A549 (cell line): ENCODE measurements around the gene CDH4. TPM values are rescaled to one million over a fixed set of nuclear protein-coding genes. Genes with fewer than 3 reads are reported as not detected.

Source experiments
- ATAC-seq, 2 experiments: fragments of 200-7000 bp in 1 of 2; fragments of >200 bp in 1 of 2; cut with Nextera tagmentation in 1 of 2; cut with Tn5 transposase in 1 of 2; 3 replicates each; pipeline versions ENCODE4 v1.8.0 to v1.9.1; 2018 to 2020; ENCODE audit warnings: mild to moderate bottlenecking in 1 of 2, moderate library complexity in 1 of 2
- CTCF ChIA-PET: fragments of 300-600 bp; sonication (Branson Sonifier 250); formaldehyde crosslinking; extraction: SDS; loops from one replicate; lab custom pipeline; 2021; ENCODE audit warnings: antibody characterized with exemption, inconsistent platforms; lab: Yijun Ruan, JAX
- POLR2A ChIA-PET: fragments of 350-600 bp; formaldehyde crosslinking; extraction: SDS; loops from one replicate; lab custom pipeline; 2021; ENCODE audit warnings: antibody characterized with exemption, inconsistent platforms; lab: Yijun Ruan, JAX
- DNase-seq, 2 experiments: peaks; one replicate each; pipeline versions ENCODE4 v3.0.0 to v3.0.0-alpha.2; 2011 to 2016; ENCODE audit warnings: low read depth in 1 of 2, low spot score in 1 of 2
- FAIRE-seq: peaks from 2 replicates; lab custom pipeline; 2011; peaks lifted over from hg19 to GRCh38; lab: Jason Lieb, UNC
- H3K27ac ChIP-seq, 2 experiments: fragments of >200 bp; sonication (Bioruptor Twin); formaldehyde crosslinking; 3 replicates each; pipeline ENCODE4 v1.5.1; 2016 to 2017
- H3K4me1 ChIP-seq: fragments of >200 bp; sonication (Bioruptor Twin); formaldehyde crosslinking; 3 replicates; pipeline ENCODE4 v1.6.1; 2016
- H3K4me2 ChIP-seq: fragments of >200 bp; sonication (Bioruptor Twin); formaldehyde crosslinking; 3 replicates; pipeline ENCODE4 v1.6.1; 2016
- H3K4me3 ChIP-seq: fragments of >200 bp; sonication (Bioruptor Twin); formaldehyde crosslinking; 3 replicates; pipeline ENCODE4 v1.5.1; 2016
- H3K9me3 ChIP-seq: fragments of >200 bp; sonication (Bioruptor Twin); formaldehyde crosslinking; 3 replicates; pipeline ENCODE4 v1.6.1; 2016
- CBX8 ChIP-seq: fragments of 200-600 bp; sonication (generic); IDR thresholded peaks from 2 replicates; pipeline ENCODE4 v1.6.1; 2016
- CHD4 ChIP-seq: fragments of 200-600 bp; sonication (generic); IDR thresholded peaks from 2 replicates; pipeline ENCODE4 v1.6.1; 2016; ENCODE audit warnings: antibody characterized with exemption, mild to moderate bottlenecking, borderline replicate concordance
- CTCF ChIP-seq: fragments of >200 bp; sonication (Bioruptor Twin); formaldehyde crosslinking; IDR thresholded peaks from 3 replicates; pipeline ENCODE4 v1.5.1; 2016
- EHF ChIP-seq: fragments of 250-450 bp; sonication (Bioruptor Pico); IDR thresholded peaks from 2 replicates; pipeline ENCODE4 v1.5.0; 2020; ENCODE audit warnings: mild to moderate bottlenecking
- EHMT2 ChIP-seq: fragments of 200-600 bp; sonication (generic); IDR thresholded peaks from 2 replicates; pipeline ENCODE4 v1.6.1; 2016; ENCODE audit warnings: antibody characterized with exemption, low read depth, mild to moderate bottlenecking, moderate library complexity
- EP300 ChIP-seq, 2 experiments: fragments of >200 bp; sonication (Bioruptor Twin); formaldehyde crosslinking; IDR thresholded peaks; 2 replicates in 1 of 2; 3 replicates in 1 of 2; pipeline ENCODE4 v1.6.1; 2016 to 2017
- ESRRA ChIP-seq: fragments of 150-350 bp; IDR thresholded peaks from 2 replicates; pipeline ENCODE4 v1.6.1; 2014; ENCODE audit warnings: mild to moderate bottlenecking, low read length, borderline replicate concordance
- FOSB ChIP-seq: fragments of 250-450 bp; sonication (Bioruptor Pico); IDR thresholded peaks from 2 replicates; pipeline ENCODE4 v1.5.0; 2020; ENCODE audit warnings: mild to moderate bottlenecking, moderate library complexity
- FOSL2 ChIP-seq, 2 experiments: fragments of 450-650 bp in 1 of 2; fragments of >200 bp in 1 of 2; sonication (Bioruptor Twin) in 1 of 2; formaldehyde crosslinking; IDR thresholded peaks; 2 replicates each; pipeline versions ENCODE4 v1.5.0 to v1.6.1; 2016 to 2020; ENCODE audit warnings: mild to moderate bottlenecking in 1 of 2, moderate library complexity in 1 of 2
- FOXS1 ChIP-seq: fragments of 250-450 bp; sonication (Bioruptor Pico); IDR thresholded peaks from 2 replicates; pipeline ENCODE4 v1.5.0; 2020; ENCODE audit warnings: mild to moderate bottlenecking, moderate library complexity
- HDAC2 ChIP-seq: fragments of 200-600 bp; sonication (generic); IDR thresholded peaks from 2 replicates; pipeline ENCODE4 v1.6.1; 2016
- HEYL ChIP-seq: fragments of 250-450 bp; sonication (Bioruptor Pico); IDR thresholded peaks from 2 replicates; pipeline ENCODE4 v1.8.0; 2021; ENCODE audit warnings: mild to moderate bottlenecking, moderate library complexity
- HOXA7 ChIP-seq: fragments of 250-450 bp; sonication (Bioruptor Pico); IDR thresholded peaks from 2 replicates; pipeline ENCODE4 v1.5.0; 2020; ENCODE audit warnings: mild to moderate bottlenecking, moderate library complexity
- MAFK ChIP-seq: fragments of 450-650 bp; IDR thresholded peaks from 2 replicates; pipeline ENCODE4 v1.6.1; 2014; ENCODE audit not compliant: partially characterized antibody
- MAX ChIP-seq: IDR thresholded peaks from 2 replicates; pipeline ENCODE4 v1.6.1; 2012
- MYC ChIP-seq: IDR thresholded peaks from 2 replicates; pipeline ENCODE4 v1.6.1; 2012; ENCODE audit warnings: mild to moderate bottlenecking, inconsistent platforms, low read length, improper control_type of control experiment, borderline replicate concordance
- NPAS2 ChIP-seq: fragments of 250-450 bp; sonication (Bioruptor Pico); IDR thresholded peaks from 2 replicates; pipeline ENCODE4 v1.8.0; 2022; ENCODE audit warnings: mild to moderate bottlenecking, moderate library complexity, borderline replicate concordance
- NR3C1 ChIP-seq: fragments of >200 bp; sonication (Bioruptor Twin); formaldehyde crosslinking; IDR thresholded peaks from 3 replicates; pipeline ENCODE4 v1.6.1; 2017
- POLR2A ChIP-seq: IDR thresholded peaks from 2 replicates; pipeline ENCODE4 v1.6.1; 2012; ENCODE audit warnings: mild to moderate bottlenecking, low read length
- RARB ChIP-seq: fragments of 250-450 bp; sonication (Bioruptor Pico); IDR thresholded peaks from 2 replicates; pipeline ENCODE4 v1.8.0; 2021; ENCODE audit warnings: mild to moderate bottlenecking, moderate library complexity
- RCOR1 ChIP-seq: fragments of 150-350 bp; IDR thresholded peaks from 2 replicates; pipeline ENCODE4 v1.6.1; 2014; ENCODE audit warnings: antibody characterized with exemption, low read length, low read depth
- SMC3 ChIP-seq: fragments of >200 bp; sonication (Bioruptor Twin); formaldehyde crosslinking; IDR thresholded peaks from 3 replicates; pipeline ENCODE4 v1.6.1; 2018; ENCODE audit warnings: inconsistent platforms
- SREBF2 ChIP-seq: fragments of 450-650 bp; IDR thresholded peaks from 2 replicates; pipeline ENCODE4 v1.6.1; 2014; ENCODE audit warnings: mild to moderate bottlenecking, moderate library complexity
- TP53 ChIP-seq: fragments of 250-450 bp; sonication (Bioruptor Pico); IDR thresholded peaks from 2 replicates; pipeline ENCODE4 v1.5.0; 2021; ENCODE audit warnings: mild to moderate bottlenecking, moderate library complexity
- ZFP36 ChIP-seq: fragments of 450-650 bp; IDR thresholded peaks from 2 replicates; pipeline ENCODE4 v1.6.1; 2014; ENCODE audit warnings: borderline replicate concordance; ENCODE audit not compliant: partially characterized antibody
- WGBS: methylation state at CpG from one replicate; pipeline ENCODE4 v1.1.6; 2017; ENCODE audit errors: missing lambda C conversion rate; 5-methylcytosine and 5-hydroxymethylcytosine counted together
- polyA plus RNA-seq, 4 experiments: library from polyadenylated mRNA; depleted of rRNA in 3 of 4; stranded (reverse); fragments of >200 nt; fragmentation: RNase III in 1 of 4; extraction: RNeasy Plus Mini Kit Qiagen cat#74134 plus additional on column Dnase treatment in 1 of 4; gene quantifications; 2 replicates in 3 of 4; 3 replicates in 1 of 4; pipeline ENCODE4 v1.2.3, GENCODE V29; 2011 to 2017
- TF ChIP-seq, protein P1 (sequence below): fragments of >200 bp; sonication (Bioruptor Twin); formaldehyde crosslinking; IDR thresholded peaks from 2 replicates; pipeline ENCODE4 v1.6.1; 2016
- TF ChIP-seq, protein P2 (sequence below): fragments of 250-450 bp; sonication (Bioruptor Pico); IDR thresholded peaks from 2 replicates; pipeline ENCODE4 v1.5.0; 2021; ENCODE audit warnings: mild to moderate bottlenecking, moderate library complexity, borderline replicate concordance
- TF ChIP-seq, protein P3 (sequence below): fragments of >200 bp; sonication (Bioruptor Twin); formaldehyde crosslinking; IDR thresholded peaks from 3 replicates; pipeline ENCODE4 v1.6.1; 2016

Gene CDH4
- polyA plus RNA-seq, 2 of the 4 experiments (the other 2 are of a cell fraction), result 3.4 to 10.3 TPM

DNA sequence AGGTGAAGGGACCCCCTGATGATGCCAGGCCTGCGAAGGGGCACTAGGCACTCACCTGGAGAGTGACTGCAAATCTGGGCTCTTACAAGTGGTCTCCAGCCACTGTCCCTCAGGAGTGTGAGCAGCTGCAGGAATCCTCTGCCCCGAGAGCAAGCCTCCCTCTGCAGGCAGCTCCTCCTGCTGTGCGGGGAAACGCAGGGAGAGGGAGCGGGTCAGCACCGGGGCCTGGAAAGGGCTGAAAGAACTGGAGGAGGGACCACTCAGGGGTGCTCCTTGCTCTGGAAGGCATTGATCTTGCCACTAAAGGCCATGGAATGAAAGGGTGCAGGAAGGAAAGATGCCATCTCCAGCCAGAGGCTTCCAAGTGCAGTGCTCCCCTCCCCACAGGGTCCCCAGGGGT, 168.0 kb downstream of the CDH4 start:
- no peak for ATAC-seq
- CTCF ChIA-PET, result no interaction called here
- FAIRE-seq, result no peak
- POLR2A ChIA-PET, result no interaction called here
- WGBS, result 98% methylated on average over 6 of the region's 6 CpGs
- TF ChIP-seq, protein P1, sequence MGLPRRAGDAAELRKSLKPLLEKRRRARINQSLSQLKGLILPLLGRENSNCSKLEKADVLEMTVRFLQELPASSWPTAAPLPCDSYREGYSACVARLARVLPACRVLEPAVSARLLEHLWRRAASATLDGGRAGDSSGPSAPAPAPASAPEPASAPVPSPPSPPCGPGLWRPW, result no peak
- no peak for TF ChIP-seq EP300 (IDR thresholded peaks at IDR 0.05)
- no peak for TF ChIP-seq EHMT2
- TF ChIP-seq, protein P2, sequence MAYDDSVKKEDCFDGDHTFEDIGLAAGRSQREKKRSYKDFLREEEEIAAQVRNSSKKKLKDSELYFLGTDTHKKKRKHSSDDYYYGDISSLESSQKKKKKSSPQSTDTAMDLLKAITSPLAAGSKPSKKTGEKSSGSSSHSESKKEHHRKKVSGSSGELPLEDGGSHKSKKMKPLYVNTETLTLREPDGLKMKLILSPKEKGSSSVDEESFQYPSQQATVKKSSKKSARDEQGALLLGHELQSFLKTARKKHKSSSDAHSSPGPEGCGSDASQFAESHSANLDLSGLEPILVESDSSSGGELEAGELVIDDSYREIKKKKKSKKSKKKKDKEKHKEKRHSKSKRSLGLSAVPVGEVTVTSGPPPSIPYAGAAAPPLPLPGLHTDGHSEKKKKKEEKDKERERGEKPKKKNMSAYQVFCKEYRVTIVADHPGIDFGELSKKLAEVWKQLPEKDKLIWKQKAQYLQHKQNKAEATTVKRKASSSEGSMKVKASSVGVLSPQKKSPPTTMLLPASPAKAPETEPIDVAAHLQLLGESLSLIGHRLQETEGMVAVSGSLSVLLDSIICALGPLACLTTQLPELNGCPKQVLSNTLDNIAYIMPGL (CRISPR knock-in tag), result no peak
- TF ChIP-seq CHD4, result no peak
- no peak for TF ChIP-seq FOSB
- no peak for TF ChIP-seq RCOR1
- no peak for TF ChIP-seq FOSL2 (IDR thresholded peaks at IDR 0.05)
- no peak for TF ChIP-seq FOSL2 (CRISPR knock-in tag; IDR thresholded peaks at IDR 0.05)
- no peak for TF ChIP-seq ZFP36
- no peak for TF ChIP-seq HEYL (CRISPR knock-in tag)
- TF ChIP-seq FOXS1 (CRISPR knock-in tag), result no peak
- TF ChIP-seq HOXA7 (CRISPR knock-in tag), result no peak
- no peak for TF ChIP-seq EHF (CRISPR knock-in tag)
- no peak for TF ChIP-seq MYC
- no peak for TF ChIP-seq POLR2A
- TF ChIP-seq, protein P3, sequence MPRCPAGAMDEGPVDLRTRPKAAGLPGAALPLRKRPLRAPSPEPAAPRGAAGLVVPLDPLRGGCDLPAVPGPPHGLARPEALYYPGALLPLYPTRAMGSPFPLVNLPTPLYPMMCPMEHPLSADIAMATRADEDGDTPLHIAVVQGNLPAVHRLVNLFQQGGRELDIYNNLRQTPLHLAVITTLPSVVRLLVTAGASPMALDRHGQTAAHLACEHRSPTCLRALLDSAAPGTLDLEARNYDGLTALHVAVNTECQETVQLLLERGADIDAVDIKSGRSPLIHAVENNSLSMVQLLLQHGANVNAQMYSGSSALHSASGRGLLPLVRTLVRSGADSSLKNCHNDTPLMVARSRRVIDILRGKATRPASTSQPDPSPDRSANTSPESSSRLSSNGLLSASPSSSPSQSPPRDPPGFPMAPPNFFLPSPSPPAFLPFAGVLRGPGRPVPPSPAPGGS, result no peak
- TF ChIP-seq NPAS2, result no peak
- no peaks in the 10 kb centered on the region for H3K9me3 ChIP-seq
- no peak for DNase-seq
- H3K4me1 ChIP-seq, result no peaks in the 10 kb centered on the region
- H3K4me2 ChIP-seq, result no peak overlapping the region
- no peak overlapping the region for H3K4me3 ChIP-seq
- no peak overlapping the region for H3K27ac ChIP-seq

- ATAC-seq, result no peak
- WGBS, result 69% methylated on average over 7 of the region's 7 CpGs
- Histone ChIP-seq H3K4me2 (no peak overlapping the region), H3K4me1 (no peaks in the 10 kb centered on the region), H3K27ac (no peak overlapping the region), H3K9me3 (no peaks in the 10 kb centered on the region), H3K4me3 (no peak overlapping the region)
- FAIRE-seq, result no peak
- TF ChIP-seq MAFK (no peak), NR3C1 (no peak), MAX (no peak), RARB (no peak), EHMT2 (no peak), HDAC2 (no peak), SMC3 (no peak), TP53 (CRISPR knock-in tag) (no peak), FOSL2 (IDR thresholded peaks at IDR 0.05) (no peak), FOSL2 (CRISPR knock-in tag; IDR thresholded peaks at IDR 0.05) (no peak), CTCF (no peak), EP300 (IDR thresholded peaks at IDR 0.05) (no peak), NPAS2 (no peak), SREBF2 (no peak), CBX8 (no peak), EHF (CRISPR knock-in tag) (no peak), ZFP36 (no peak), MYC (no peak), ESRRA (no peak), CHD4 (no peak)
- TF ChIP-seq, protein P3, result no peak
- no peak for DNase-seq
- CTCF ChIA-PET, result no interaction called here
- POLR2A ChIA-PET, result no interaction called here
Measured at GRCh38 chr20:61420781-61421180, 168.7 kb downstream of the CDH4 start.
